ENCODE data around the gene CALB2.

Gene CALB2

GRCh38 chr16:71396594-71396993 is 38.1 kb downstream of the CALB2 start:
- no peak for DNase-seq

- DNase-seq: no peak
Observed at GRCh38 chr16:71399801-71400563, 41.5 kb downstream of the CALB2 start.

- no peak for DNase-seq
Observed at GRCh38 chr16:71402007-71402406, 43.5 kb downstream of the CALB2 start.

GRCh38 chr16:71402674-71403073 is 44.2 kb downstream of the CALB2 start:
- DNase-seq: no peak

GRCh38 chr16:71404364-71404763 is 45.8 kb downstream of the CALB2 start:
- no peak for DNase-seq

GRCh38 chr16:71406316-71406715 is 47.8 kb downstream of the CALB2 start:
- no peak for DNase-seq

DNA sequence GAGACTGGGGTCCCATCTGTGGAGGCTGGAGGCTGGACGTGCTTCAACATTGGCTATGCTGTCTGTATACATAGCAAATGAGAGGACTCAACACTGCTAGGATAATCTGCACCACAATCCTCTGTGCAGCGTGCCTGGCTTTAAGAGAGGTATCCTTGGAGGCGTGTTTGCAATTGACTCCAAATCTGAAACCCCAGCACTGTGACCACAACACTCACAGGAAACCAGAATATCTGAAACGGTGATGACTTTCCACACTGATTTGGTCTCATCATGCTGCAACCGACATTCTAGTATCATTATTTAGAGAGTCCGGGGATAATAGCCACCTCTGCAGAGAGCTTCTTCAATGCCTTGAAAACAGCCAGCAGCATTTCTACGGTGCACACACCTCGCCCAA is 48.2 kb downstream of the CALB2 start:
- DNase-seq: no peak

GRCh38 chr16:71407731-71408130 is 49.2 kb downstream of the CALB2 start:
- no peak for DNase-seq

DNA sequence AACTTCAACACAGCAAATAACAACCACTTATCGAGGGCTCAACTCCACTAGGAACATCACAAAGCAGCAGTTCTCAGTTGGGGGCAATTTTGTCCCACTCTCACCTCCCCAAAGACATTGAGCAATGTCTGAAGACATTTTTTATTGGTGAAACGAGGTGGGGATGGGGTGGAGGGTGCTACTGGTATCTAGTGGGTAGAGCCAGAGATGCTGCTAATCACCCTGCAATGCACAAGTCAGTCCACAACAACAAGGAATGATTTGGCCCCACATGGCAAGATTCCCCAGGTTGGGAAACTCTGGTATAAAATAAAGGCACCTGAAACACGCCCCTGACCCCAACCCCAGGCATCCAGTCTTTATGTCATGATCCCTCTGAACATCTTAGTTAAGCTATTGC is 50.0 kb downstream of the CALB2 start:
- DNase-seq: no peak

GRCh38 chr16:71409011-71409775 is 50.7 kb downstream of the CALB2 start:
- no peak for DNase-seq

GRCh38 chr16:71410146-71410545 is 51.6 kb downstream of the CALB2 start:
- no peak for DNase-seq

- peak; percentile 81 for DNase-seq
Observed at GRCh38 chr16:71412270-71413160, 54.0 kb downstream of the CALB2 start.

- DNase-seq: no peak
Observed at GRCh38 chr16:71413341-71413740, 54.8 kb downstream of the CALB2 start.

DNA sequence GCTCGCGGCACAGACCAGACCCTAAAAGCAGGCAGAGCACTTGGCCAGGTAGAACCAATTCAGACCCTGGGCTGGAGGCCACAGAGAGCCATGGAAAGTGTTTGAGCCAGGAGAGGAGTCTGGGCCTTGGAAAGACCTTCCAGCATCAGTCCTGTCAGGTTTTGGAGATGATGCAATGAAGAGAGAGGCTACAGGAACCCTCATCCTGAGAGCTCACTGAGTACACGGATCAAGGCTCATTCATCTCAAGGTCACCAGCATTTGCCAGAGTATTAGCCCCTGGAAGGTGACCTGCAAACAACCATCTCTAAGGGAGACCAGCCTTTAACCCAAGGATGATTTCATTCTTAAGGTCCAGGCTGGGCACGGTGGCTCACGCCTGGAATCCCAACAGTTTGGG is 55.5 kb downstream of the CALB2 start:
- no peak for DNase-seq

DNA sequence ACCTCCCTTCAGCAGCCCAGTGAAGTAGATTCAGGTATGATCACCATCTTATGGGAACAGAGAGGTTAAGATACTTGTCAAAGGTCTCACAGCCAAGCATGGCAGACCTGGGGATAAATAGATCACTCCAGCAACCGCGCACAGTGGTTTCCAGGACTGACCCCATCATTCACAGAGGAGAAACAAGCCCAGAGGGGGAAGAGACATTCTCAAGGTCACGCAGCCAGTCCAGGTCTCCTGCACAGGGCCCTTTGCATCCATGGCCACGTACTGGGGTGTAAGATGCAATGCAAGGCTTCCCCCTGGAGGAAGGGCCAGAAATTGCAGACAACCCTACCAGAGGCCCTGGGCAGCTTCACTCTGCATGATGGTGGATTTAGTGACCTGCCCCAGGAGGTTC is 63.4 kb downstream of the CALB2 start:
- no peak for DNase-seq

DNA sequence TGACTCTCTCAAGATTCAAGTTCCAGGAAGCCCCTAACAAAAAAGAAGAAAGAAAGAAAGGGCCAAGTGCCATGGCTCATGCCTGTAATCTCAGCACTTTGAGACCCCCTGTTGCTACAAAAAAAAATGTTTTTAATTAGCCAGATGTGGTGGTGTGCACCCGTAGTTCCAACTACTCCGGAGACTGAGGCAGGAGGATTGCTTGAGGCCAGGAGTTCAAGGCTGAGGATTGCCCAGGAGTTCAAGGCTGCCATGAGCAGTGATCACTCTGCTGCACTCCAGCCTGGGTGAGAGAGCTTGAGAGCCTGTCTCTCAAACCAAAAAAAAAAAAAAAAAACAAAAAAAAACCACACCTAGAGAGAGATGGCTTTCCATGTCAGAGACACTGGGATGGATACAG is 64.5 kb downstream of the CALB2 start:
- no peak for DNase-seq

GRCh38 chr16:71423865-71424264 is 65.3 kb downstream of the CALB2 start:
- DNase-seq: no peak

DNA sequence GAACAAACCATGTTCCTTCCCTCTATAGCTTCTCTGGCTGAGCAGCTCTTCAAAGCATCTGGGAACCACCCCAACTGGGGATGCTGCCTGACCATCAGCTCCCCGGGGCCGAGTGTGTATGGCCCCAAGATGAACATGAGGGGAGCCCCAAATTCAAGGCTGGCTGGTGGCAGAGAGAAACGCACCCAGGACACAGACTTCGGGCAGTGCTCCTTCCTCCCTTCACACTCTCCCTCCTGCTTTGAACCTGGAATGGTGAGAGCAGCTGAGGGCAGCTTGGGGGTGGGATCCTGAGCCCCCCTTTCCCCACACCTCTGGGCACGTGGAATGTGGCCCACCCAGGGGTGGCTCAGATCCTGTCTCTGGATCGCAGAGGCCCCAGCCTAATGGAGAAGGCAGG is 66.1 kb downstream of the CALB2 start:
- no peak for DNase-seq

GRCh38 chr16:71425746-71426068 is 67.2 kb downstream of the CALB2 start:
- no peak for DNase-seq

DNA sequence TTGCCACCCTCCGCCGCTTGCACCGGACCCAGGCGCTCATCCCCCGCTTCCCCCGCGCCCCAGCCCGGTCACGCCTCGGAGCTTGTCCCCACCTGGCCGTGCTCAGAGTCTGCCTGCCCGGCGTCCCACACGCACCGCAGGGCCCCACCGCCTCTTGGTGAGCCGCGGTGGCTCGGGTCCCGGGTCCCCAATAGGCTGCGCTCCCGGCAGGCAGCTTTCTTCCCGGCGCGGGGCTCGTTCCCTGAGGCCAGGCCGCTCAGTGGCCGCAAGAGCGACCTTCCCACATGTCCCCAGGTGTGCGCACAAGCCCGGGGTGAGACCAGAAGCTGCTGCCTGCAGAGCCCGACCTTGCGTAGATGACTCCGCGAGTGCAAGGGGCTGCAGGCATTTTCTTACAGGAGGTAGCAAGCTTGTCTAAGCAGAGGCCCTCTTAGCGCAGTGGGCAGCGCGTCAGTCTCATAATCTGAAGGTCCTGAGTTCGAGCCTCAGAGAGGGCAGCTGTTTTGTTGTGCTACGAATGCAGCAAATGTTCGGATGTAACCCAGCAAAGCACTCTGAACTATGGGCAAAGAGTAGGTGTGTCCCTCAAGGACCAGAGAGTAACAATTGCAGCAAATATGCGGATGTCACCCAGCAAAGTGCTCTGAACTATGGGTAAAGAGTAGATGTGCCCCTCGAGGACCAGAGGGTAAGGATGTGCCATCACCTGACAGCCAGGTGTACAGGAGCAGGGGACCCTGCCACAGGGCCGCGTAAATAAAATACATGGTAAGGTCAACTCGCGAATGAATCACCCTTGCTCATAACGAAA is 67.8 kb downstream of the CALB2 start:
- peak; percentile 19 for DNase-seq

DNA sequence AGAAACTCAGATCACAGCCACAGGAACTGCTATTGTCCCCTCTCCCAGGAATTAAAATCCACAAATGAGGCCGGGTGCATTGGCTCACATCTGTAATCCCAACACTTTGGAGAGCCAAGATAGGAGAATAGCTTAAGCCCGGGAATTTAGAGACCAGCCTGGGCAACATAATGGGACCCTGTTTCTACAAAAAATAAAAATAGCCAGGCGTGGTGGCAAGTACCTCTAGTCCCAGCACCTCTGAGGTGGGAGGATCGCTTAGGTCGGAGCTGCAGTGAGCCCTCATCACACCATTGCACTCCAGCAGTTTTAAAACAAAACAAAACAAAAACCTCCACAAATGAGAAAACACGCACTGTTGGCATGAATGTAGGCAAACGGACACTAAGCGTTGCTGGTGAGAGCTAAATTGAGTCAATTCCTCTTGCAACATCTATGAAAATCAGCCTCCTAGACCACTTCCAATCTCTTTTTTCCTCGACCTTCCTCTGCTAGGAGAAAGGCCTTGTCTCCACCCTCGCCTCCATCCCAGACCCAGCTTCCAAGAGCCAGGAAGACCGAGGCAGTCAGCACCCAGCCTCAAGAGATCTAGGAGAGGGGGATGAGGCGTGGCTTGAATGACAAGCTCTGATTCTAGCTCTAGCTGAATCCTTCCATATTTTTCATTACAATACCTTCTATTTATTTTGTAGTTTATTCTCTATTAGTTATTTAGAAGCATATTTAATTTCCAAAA is 68.5 kb downstream of the CALB2 start:
- no peak for DNase-seq

DNA sequence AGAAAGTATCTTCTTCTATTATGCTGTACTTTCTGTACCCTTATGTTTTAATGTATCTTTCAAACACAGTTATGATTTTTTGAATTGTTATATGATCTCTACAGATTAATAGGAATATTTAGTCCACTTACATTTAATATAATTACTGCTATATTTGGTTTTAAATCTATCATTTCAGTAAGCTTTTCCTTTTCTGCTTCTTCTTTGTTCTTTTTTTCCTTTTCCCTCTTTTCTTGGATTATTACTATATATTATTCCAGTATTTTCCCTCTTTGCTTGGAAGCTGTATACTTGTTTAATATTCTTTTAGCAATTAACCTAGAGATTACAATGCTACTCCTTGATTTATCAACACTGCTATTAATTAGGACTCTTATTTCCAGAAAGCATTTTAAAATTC is 69.9 kb downstream of the CALB2 start:
- no peak for DNase-seq

Measured in NCI-H1694 (cell line).